CD4-positive, alpha-beta T cell (primary cell): ENCODE measurements around the gene PCLO. TPM values are rescaled to one million over a fixed set of nuclear protein-coding genes. Genes with fewer than 3 reads are reported as not detected.

Experiments
- ATAC-seq: fragments of 200-7000 bp; cut with Tn5 transposase; one replicate; pipeline ENCODE4 v1.10.0; 2022; ENCODE audit warnings: mild to moderate bottlenecking; ENCODE audit not compliant: poor library complexity
- CTCF ChIA-PET: fragments of 350-600 bp; sonication (Branson Sonifier 250); formaldehyde crosslinking; loops from one replicate; lab custom pipeline; 2021; ENCODE audit warnings: antibody characterized with exemption, inconsistent platforms; lab: Charles Lee
- POLR2A ChIA-PET: fragments of 350-600 bp; sonication (Branson Sonifier 250); formaldehyde crosslinking; loops from one replicate; lab custom pipeline; 2021; ENCODE audit warnings: antibody characterized with exemption, inconsistent platforms; lab: Charles Lee
- DNase-seq, 14 experiments: peaks; one replicate each; pipeline ENCODE4 v3.0.0-alpha.2; 2013 to 2020; ENCODE audit warnings: mixed read lengths in 2 of 14
- H3K27ac ChIP-seq, 2 donors: one replicate each; pipeline versions ENCODE4 v1.5.1 to v1.7.0; 2013; ENCODE audit warnings: low read length in 2 of 2, low read depth in 1 of 2, mild to moderate bottlenecking in 1 of 2
- H3K27me3 ChIP-seq, 2 experiments: 1 replicate in 1 of 2; 2 replicates in 1 of 2; pipeline versions ENCODE4 v1.6.1 to v1.7.0; 2013; ENCODE audit warnings: low read length in 2 of 2, control low read depth in 1 of 2, mild to moderate bottlenecking in 1 of 2, moderate library complexity in 1 of 2; ENCODE audit not compliant: insufficient read depth in 2 of 2, control insufficient read depth in 1 of 2
- H3K36me3 ChIP-seq: one replicate; pipeline ENCODE4 v1.6.1; 2013; ENCODE audit warnings: low read length, control low read depth; ENCODE audit not compliant: insufficient read depth
- H3K4me1 ChIP-seq: one replicate; pipeline ENCODE4 v1.6.1; 2013; ENCODE audit warnings: low read length, control low read depth; ENCODE audit not compliant: insufficient read depth
- H3K4me3 ChIP-seq: one replicate; pipeline ENCODE4 v1.5.1; 2013; ENCODE audit warnings: mild to moderate bottlenecking, low read length, moderate library complexity
- H3K9me3 ChIP-seq, 2 experiments: 1 replicate in 1 of 2; 2 replicates in 1 of 2; pipeline versions ENCODE4 v1.6.1 to v1.7.0; 2013; ENCODE audit warnings: low read length in 2 of 2, mild to moderate bottlenecking in 2 of 2, control low read depth in 1 of 2, moderate library complexity in 1 of 2; ENCODE audit not compliant: control insufficient read depth in 1 of 2, insufficient read depth in 1 of 2
- H3K27ac Mint-ChIP-seq: one replicate; pipeline ENCODE4 v1.8.0; 2020; ENCODE audit warnings: mixed read lengths
- H3K27me3 Mint-ChIP-seq: one replicate; pipeline ENCODE4 v1.8.0; 2021; ENCODE audit warnings: mixed read lengths
- H3K36me3 Mint-ChIP-seq: one replicate; pipeline ENCODE4 v1.8.0; 2021; ENCODE audit warnings: low read depth, mixed read lengths
- H3K4me1 Mint-ChIP-seq: one replicate; pipeline ENCODE4 v1.8.0; 2021; ENCODE audit warnings: low read depth, mixed read lengths
- H3K4me3 Mint-ChIP-seq: one replicate; pipeline ENCODE4 v1.8.0; 2020; ENCODE audit warnings: mild to moderate bottlenecking, mixed read lengths
- H3K9me3 Mint-ChIP-seq: one replicate; pipeline ENCODE4 v1.8.0; 2020; ENCODE audit warnings: mixed read lengths
- CTCF ChIP-seq: fragments of 200-600 bp; IDR thresholded peaks from one replicate; pipeline ENCODE4 v1.8.0; 2022; ENCODE audit warnings: antibody characterized with exemption, mild to moderate bottlenecking
- intact Hi-C, 2 experiments: fragments of 100-400 bp; cut with DNase I in 1 of 2; cut with micrococcal nuclease in 1 of 2; formaldehyde crosslinking; loops; one replicate each; pipeline versions ENCODE4 v1.15.1 to v1.9.0; 2023 to 2025; cut with DNase I, micrococcal nuclease
- total RNA-seq, 174 experiments: library from RNA in 2 of 174; stranded (reverse) in 2 of 174; gene quantifications; one replicate each; pipeline ENCODE4 v1.2.3 and lab custom pipeline; 2021 to 2026

Gene PCLO
- total RNA-seq, 2 experiments from 2014 or later = not detected

GRCh38 chr7:83148776-83149175 lies 13.9 kb downstream of the PCLO start:
- no peaks in the 10 kb centered on the region for H3K36me3 Mint-ChIP-seq
- Histone ChIP-seq H3K4me3 (no peak overlapping the region), H3K36me3 (no peaks in the 10 kb centered on the region), H3K9me3 (peaks cover 0 to 4% of the 10 kb centered on the region in 2 experiments), H3K4me1 (no peaks in the 10 kb centered on the region), H3K27ac (no peak overlapping the region), H3K27me3 (no peaks in the 10 kb centered on the region)
- intact Hi-C loops = no loop called here
- no peak overlapping the region for H3K4me3 Mint-ChIP-seq
- H3K27me3 Mint-ChIP-seq = no peaks in the 10 kb centered on the region
- no peaks in the 10 kb centered on the region for H3K4me1 Mint-ChIP-seq
- no peak for DNase-seq
- no peaks in the 10 kb centered on the region for H3K9me3 Mint-ChIP-seq
- no peak overlapping the region for H3K27ac Mint-ChIP-seq
- ChIA-PET CTCF (no interaction called here), POLR2A (no interaction called here)
- no peak for ATAC-seq
- TF ChIP-seq CTCF = no peak

GRCh38 chr7:83143107-83143506 lies 19.6 kb downstream of the PCLO start:
- Mint-ChIP-seq H3K9me3 (peaks cover 4% of the 10 kb centered on the region), H3K27ac (no peak overlapping the region), H3K4me3 (no peak overlapping the region), H3K27me3 (no peaks in the 10 kb centered on the region), H3K4me1 (no peaks in the 10 kb centered on the region), H3K36me3 (no peaks in the 10 kb centered on the region)
- Histone ChIP-seq H3K36me3 (no peaks in the 10 kb centered on the region), H3K27ac (no peak overlapping the region), H3K4me1 (no peaks in the 10 kb centered on the region), H3K9me3 (peaks cover 0 to 3% of the 10 kb centered on the region in 2 experiments), H3K27me3 (no peaks in the 10 kb centered on the region), H3K4me3 (no peak overlapping the region)
- intact Hi-C loops = no loop called here
- TF ChIP-seq CTCF = no peak
- ATAC-seq = no peak
- ChIA-PET CTCF (no interaction called here), POLR2A (no interaction called here)
- no peak for DNase-seq

- DNase-seq (no peak), ATAC-seq (no peak)
- Histone ChIP-seq H3K27me3 (no peaks in the 10 kb centered on the region), H3K4me1 (no peaks in the 10 kb centered on the region), H3K27ac (no peak overlapping the region), H3K36me3 (no peaks in the 10 kb centered on the region), H3K9me3 (peaks cover 0 to 3% of the 10 kb centered on the region in 2 experiments), H3K4me3 (no peak overlapping the region)
- Mint-ChIP-seq H3K4me3 (no peak overlapping the region), H3K4me1 (no peaks in the 10 kb centered on the region), H3K27ac (no peak overlapping the region), H3K27me3 (no peaks in the 10 kb centered on the region), H3K9me3 (peaks cover 4% of the 10 kb centered on the region), H3K36me3 (no peaks in the 10 kb centered on the region)
- TF ChIP-seq CTCF = no peak
- CTCF ChIA-PET = no interaction called here
- POLR2A ChIA-PET = no interaction called here
- intact Hi-C loops = no loop called here
Measured at GRCh38 chr7:83142365-83142764, 20.3 kb downstream of the PCLO start.
